Activated CD8-positive, alpha-beta memory T cell treated with anti-CD3 and anti-CD28 coated beads, Interleukin-2, amount 50 U/mL, for 24 hours (primary cell): Measurements from ENCODE around the gene KCNB1.

Experiments used
- DNase-seq: peaks from one replicate; pipeline ENCODE4 v3.0.0-alpha.2; 2020; ENCODE audit errors: extremely low read depth

The KCNB1 gene

GRCh38 chr20:49435639-49436038 lies 46.8 kb downstream of the KCNB1 start:
- DNase-seq, result no peak

- no peak for DNase-seq
These were observed 49.1 kb downstream of the KCNB1 start for GRCh38 chr20:49433333-49433732.

GRCh38 chr20:49432550-49432949 lies 49.9 kb downstream of the KCNB1 start:
- DNase-seq, result no peak

GRCh38 chr20:49431329-49431728 lies 51.1 kb downstream of the KCNB1 start:
- no peak for DNase-seq

- DNase-seq, result no peak
These were observed 52.1 kb downstream of the KCNB1 start for GRCh38 chr20:49430320-49430719.

GRCh38 chr20:49427751-49428518 lies 54.5 kb downstream of the KCNB1 start:
- no peak for DNase-seq

- no peak for DNase-seq
These were observed 55.6 kb downstream of the KCNB1 start for GRCh38 chr20:49426873-49427272.

- no peak for DNase-seq
These were observed 56.1 kb downstream of the KCNB1 start for GRCh38 chr20:49426395-49426794.

- no peak for DNase-seq
These were observed 57.9 kb downstream of the KCNB1 start for GRCh38 chr20:49424536-49424935.

- DNase-seq, result no peak
These were observed 60.3 kb downstream of the KCNB1 start for GRCh38 chr20:49422161-49422560.

- no peak for DNase-seq
These were observed 61.6 kb downstream of the KCNB1 start for GRCh38 chr20:49420811-49421295.

GRCh38 chr20:49420292-49420691 lies 62.2 kb downstream of the KCNB1 start:
- DNase-seq, result no peak

- DNase-seq, result no peak
These were observed 62.7 kb downstream of the KCNB1 start for GRCh38 chr20:49419785-49420184.

- no peak for DNase-seq
These were observed 63.7 kb downstream of the KCNB1 start for GRCh38 chr20:49418809-49419208.

GRCh38 chr20:49417843-49418555 lies 64.5 kb downstream of the KCNB1 start:
- no peak for DNase-seq

GRCh38 chr20:49415668-49416044 lies 66.8 kb downstream of the KCNB1 start:
- DNase-seq, result no peak

- DNase-seq, result no peak
These were observed 67.3 kb downstream of the KCNB1 start for GRCh38 chr20:49415005-49415667.

GRCh38 chr20:49413677-49414076 lies 68.8 kb downstream of the KCNB1 start:
- DNase-seq, result no peak

GRCh38 chr20:49412953-49413352 lies 69.5 kb downstream of the KCNB1 start:
- no peak for DNase-seq

GRCh38 chr20:49412254-49412653 lies 70.2 kb downstream of the KCNB1 start:
- no peak for DNase-seq

- no peak for DNase-seq
These were observed 71.1 kb downstream of the KCNB1 start for GRCh38 chr20:49411221-49411925.
